Measurements from ENCODE around the gene IL3.

DNA sequence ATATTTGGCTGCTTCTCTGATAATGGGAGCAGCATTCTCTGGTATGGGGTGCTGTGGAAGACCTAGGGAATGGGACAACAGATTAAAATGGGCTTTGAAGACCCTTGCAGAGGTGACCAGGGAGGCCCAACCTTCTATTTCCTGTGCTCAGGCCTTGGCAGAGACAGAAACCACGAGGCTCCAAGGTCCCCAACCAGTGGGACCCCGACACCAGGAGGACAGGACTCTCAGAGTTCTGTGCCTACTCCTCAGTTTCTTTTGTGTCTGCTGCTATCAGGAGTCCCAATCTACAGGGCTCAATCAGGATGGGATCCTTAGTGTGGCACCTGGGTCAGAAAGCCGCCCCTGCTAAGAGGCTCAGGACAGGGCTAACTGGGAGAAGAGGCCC, 42.5 kb downstream of the IL3 start:
- no peak for TF ChIP-seq EZH2 (IDR thresholded peaks at IDR 0.05; ENCODE audit: borderline replicate concordance)
- TF ChIP-seq, protein P1, sequence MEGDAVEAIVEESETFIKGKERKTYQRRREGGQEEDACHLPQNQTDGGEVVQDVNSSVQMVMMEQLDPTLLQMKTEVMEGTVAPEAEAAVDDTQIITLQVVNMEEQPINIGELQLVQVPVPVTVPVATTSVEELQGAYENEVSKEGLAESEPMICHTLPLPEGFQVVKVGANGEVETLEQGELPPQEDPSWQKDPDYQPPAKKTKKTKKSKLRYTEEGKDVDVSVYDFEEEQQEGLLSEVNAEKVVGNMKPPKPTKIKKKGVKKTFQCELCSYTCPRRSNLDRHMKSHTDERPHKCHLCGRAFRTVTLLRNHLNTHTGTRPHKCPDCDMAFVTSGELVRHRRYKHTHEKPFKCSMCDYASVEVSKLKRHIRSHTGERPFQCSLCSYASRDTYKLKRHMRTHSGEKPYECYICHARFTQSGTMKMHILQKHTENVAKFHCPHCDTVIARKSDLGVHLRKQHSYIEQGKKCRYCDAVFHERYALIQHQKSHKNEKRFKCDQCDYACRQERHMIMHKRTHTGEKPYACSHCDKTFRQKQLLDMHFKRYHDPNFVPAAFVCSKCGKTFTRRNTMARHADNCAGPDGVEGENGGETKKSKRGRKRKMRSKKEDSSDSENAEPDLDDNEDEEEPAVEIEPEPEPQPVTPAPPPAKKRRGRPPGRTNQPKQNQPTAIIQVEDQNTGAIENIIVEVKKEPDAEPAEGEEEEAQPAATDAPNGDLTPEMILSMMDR (IDR thresholded peaks at IDR 0.05; ENCODE audit: poor library complexity): no peak

Measured in hepatocyte (in vitro differentiated cells).